ENCODE measurements around the gene PDE6A.

GRCh38 chr5:149902177-149902576 lies 42.4 kb downstream of the PDE6A start:
- TF ChIP-seq EZH2phosphoT487 (IDR thresholded peaks at IDR 0.05; ENCODE audit: low read depth, severe bottlenecking, unreplicated experiment): no peak
- TF ChIP-seq CTCF (IDR thresholded peaks at IDR 0.05; ENCODE audit: poor library complexity): peak; percentile 10

Data from hepatocyte (in vitro differentiated cells).